ENCODE measurements around the gene ISCA1.
A peak's percentile ranks its signal among the peaks of the same experiment; 100 is the strongest.

Gene ISCA1

DNA sequence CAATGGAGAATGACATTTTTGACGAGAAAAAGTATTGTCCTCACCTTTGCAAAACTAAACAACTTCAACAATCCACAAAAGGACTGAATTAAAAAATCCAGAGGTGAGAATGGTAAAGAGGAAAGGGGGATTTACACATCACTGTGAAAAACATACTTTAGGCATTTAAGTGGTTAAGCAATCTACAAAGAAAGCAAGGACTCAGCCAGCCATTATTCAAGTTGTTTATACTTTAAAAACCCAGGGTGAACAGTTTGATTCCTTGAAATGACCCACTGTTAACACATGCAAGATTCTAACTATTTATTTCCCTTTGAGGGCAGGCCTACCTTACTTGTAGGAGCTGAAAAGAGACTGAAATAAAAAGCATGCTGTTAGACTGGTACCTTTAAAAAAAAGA is 42.6 kb upstream of the ISCA1 start:
- no peak for ATAC-seq
- no peak for TF ChIP-seq ZFP30 (CRISPR knock-in tag; IDR thresholded peaks at IDR 0.05)
- TF ChIP-seq GLIS3 (CRISPR knock-in tag; IDR thresholded peaks at IDR 0.05), result no peak
- TF ChIP-seq ESRRG (CRISPR knock-in tag; IDR thresholded peaks at IDR 0.05), result no peak
- TF ChIP-seq, protein P1, sequence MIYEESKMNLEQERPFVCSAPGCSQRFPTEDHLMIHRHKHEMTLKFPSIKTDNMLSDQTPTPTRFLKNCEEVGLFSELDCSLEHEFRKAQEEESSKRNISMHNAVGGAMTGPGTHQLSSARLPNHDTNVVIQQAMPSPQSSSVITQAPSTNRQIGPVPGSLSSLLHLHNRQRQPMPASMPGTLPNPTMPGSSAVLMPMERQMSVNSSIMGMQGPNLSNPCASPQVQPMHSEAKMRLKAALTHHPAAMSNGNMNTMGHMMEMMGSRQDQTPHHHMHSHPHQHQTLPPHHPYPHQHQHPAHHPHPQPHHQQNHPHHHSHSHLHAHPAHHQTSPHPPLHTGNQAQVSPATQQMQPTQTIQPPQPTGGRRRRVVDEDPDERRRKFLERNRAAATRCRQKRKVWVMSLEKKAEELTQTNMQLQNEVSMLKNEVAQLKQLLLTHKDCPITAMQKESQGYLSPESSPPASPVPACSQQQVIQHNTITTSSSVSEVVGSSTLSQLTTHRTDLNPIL (CRISPR knock-in tag; IDR thresholded peaks at IDR 0.05; ENCODE audit: low read depth), result no peak
- TF ChIP-seq CSDC2 (CRISPR knock-in tag; IDR thresholded peaks at IDR 0.05), result no peak
- no peak for TF ChIP-seq PPARA (CRISPR knock-in tag; IDR thresholded peaks at IDR 0.05; ENCODE audit: borderline replicate concordance)
- no peak for TF ChIP-seq ZNF70 (CRISPR knock-in tag; IDR thresholded peaks at IDR 0.05)
- TF ChIP-seq, protein P2, sequence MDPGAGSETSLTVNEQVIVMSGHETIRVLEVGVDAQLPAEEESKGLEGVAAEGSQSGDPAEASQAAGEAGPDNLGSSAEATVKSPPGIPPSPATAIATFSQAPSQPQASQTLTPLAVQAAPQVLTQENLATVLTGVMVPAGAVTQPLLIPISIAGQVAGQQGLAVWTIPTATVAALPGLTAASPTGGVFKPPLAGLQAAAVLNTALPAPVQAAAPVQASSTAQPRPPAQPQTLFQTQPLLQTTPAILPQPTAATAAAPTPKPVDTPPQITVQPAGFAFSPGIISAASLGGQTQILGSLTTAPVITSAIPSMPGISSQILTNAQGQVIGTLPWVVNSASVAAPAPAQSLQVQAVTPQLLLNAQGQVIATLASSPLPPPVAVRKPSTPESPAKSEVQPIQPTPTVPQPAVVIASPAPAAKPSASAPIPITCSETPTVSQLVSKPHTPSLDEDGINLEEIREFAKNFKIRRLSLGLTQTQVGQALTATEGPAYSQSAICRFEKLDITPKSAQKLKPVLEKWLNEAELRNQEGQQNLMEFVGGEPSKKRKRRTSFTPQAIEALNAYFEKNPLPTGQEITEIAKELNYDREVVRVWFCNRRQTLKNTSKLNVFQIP (CRISPR knock-in tag; IDR thresholded peaks at IDR 0.05; ENCODE audit: borderline replicate concordance, low read depth), result no peak
- TF ChIP-seq TOX (CRISPR knock-in tag; IDR thresholded peaks at IDR 0.05; ENCODE audit: borderline replicate concordance), result no peak
- TF ChIP-seq TCF4 (CRISPR knock-in tag; IDR thresholded peaks at IDR 0.05; ENCODE audit: borderline replicate concordance), result no peak
- no peak for TF ChIP-seq RARB (CRISPR knock-in tag; IDR thresholded peaks at IDR 0.05)
- TF ChIP-seq, protein P3, sequence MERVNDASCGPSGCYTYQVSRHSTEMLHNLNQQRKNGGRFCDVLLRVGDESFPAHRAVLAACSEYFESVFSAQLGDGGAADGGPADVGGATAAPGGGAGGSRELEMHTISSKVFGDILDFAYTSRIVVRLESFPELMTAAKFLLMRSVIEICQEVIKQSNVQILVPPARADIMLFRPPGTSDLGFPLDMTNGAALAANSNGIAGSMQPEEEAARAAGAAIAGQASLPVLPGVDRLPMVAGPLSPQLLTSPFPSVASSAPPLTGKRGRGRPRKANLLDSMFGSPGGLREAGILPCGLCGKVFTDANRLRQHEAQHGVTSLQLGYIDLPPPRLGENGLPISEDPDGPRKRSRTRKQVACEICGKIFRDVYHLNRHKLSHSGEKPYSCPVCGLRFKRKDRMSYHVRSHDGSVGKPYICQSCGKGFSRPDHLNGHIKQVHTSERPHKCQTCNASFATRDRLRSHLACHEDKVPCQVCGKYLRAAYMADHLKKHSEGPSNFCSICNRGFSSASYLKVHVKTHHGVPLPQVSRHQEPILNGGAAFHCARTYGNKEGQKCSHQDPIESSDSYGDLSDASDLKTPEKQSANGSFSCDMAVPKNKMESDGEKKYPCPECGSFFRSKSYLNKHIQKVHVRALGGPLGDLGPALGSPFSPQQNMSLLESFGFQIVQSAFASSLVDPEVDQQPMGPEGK (CRISPR knock-in tag; IDR thresholded peaks at IDR 0.05; ENCODE audit: borderline replicate concordance), result no peak

DNA sequence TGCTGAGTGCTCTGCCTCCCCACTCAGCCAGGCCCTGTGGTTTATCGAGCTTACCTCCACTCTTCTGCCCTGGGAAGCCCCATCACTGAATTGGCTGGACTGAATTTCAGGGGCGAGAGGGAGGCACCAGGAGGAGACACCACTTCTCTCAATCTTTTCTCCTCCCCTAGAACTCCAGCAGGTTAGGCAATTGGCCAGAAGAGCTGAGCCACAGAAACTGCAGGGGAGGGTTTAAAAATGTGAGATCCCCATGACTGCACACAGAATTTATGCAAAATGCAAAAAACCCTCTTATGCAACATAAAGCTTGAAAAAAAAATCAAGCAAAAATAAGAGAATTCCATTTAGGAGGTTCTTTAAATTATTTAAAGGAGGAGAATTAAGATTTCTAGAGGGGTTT is 42.0 kb upstream of the ISCA1 start:
- ATAC-seq, result no peak
- TF ChIP-seq, protein P4, sequence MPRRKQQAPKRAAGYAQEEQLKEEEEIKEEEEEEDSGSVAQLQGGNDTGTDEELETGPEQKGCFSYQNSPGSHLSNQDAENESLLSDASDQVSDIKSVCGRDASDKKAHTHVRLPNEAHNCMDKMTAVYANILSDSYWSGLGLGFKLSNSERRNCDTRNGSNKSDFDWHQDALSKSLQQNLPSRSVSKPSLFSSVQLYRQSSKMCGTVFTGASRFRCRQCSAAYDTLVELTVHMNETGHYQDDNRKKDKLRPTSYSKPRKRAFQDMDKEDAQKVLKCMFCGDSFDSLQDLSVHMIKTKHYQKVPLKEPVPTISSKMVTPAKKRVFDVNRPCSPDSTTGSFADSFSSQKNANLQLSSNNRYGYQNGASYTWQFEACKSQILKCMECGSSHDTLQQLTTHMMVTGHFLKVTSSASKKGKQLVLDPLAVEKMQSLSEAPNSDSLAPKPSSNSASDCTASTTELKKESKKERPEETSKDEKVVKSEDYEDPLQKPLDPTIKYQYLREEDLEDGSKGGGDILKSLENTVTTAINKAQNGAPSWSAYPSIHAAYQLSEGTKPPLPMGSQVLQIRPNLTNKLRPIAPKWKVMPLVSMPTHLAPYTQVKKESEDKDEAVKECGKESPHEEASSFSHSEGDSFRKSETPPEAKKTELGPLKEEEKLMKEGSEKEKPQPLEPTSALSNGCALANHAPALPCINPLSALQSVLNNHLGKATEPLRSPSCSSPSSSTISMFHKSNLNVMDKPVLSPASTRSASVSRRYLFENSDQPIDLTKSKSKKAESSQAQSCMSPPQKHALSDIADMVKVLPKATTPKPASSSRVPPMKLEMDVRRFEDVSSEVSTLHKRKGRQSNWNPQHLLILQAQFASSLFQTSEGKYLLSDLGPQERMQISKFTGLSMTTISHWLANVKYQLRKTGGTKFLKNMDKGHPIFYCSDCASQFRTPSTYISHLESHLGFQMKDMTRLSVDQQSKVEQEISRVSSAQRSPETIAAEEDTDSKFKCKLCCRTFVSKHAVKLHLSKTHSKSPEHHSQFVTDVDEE (CRISPR knock-in tag; IDR thresholded peaks at IDR 0.05), result no peak
- TF ChIP-seq OSR1 (CRISPR knock-in tag; IDR thresholded peaks at IDR 0.05) (no peak), ZC3H10 (CRISPR knock-in tag; IDR thresholded peaks at IDR 0.05) (no peak), ARNTL (CRISPR knock-in tag; IDR thresholded peaks at IDR 0.05; ENCODE audit: borderline replicate concordance, low read depth) (no peak), TOX (CRISPR knock-in tag; IDR thresholded peaks at IDR 0.05; ENCODE audit: borderline replicate concordance) (no peak), TCF4 (CRISPR knock-in tag; IDR thresholded peaks at IDR 0.05; ENCODE audit: borderline replicate concordance) (no peak), PPARA (CRISPR knock-in tag; IDR thresholded peaks at IDR 0.05; ENCODE audit: borderline replicate concordance) (no peak)
- TF ChIP-seq, protein P2 (CRISPR knock-in tag; IDR thresholded peaks at IDR 0.05; ENCODE audit: borderline replicate concordance, low read depth), result no peak

DNA sequence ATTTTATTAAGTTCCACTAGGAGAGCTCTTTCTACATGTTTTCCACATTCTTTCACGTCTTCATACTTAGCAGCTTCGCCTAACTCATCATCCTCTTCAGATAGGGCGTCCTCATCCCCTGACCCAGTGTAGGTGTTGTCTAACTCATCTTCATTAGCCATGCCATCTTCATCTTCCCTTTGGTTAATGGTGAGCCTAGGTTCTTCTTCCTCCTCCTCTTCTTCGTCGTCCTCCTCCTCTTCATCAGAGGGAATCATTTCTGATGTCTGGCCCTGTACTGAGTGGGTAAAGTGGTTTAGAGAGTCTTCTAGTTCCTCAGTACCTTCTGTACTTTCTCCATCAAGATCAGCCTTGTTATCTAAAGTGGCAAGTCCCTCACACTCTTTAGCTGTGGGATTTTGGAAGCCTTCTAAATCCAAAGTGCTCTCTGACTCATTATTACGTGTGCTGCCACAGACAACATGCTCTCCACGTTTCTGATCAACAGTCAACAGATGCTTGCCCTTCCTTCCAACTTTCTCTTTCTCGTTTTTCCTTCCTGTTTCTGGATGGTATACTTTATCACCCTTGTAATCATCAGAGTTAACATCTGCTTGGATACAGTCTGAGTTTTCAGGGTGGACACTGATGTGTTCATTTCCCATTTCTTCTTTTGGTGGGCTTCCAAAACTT is 40.8 kb upstream of the ISCA1 start:
- ATAC-seq, result peak; percentile 50
- TF ChIP-seq ARNTL (CRISPR knock-in tag; IDR thresholded peaks at IDR 0.05; ENCODE audit: borderline replicate concordance, low read depth) (no peak), PPARA (CRISPR knock-in tag; IDR thresholded peaks at IDR 0.05; ENCODE audit: borderline replicate concordance) (no peak), ZNF70 (CRISPR knock-in tag; IDR thresholded peaks at IDR 0.05) (no peak), ZC3H10 (CRISPR knock-in tag; IDR thresholded peaks at IDR 0.05) (no peak), OSR1 (CRISPR knock-in tag; IDR thresholded peaks at IDR 0.05) (no peak), GLIS3 (CRISPR knock-in tag; IDR thresholded peaks at IDR 0.05) (no peak), RARB (CRISPR knock-in tag; IDR thresholded peaks at IDR 0.05) (no peak), CSDC2 (CRISPR knock-in tag; IDR thresholded peaks at IDR 0.05) (no peak), BACH2 (CRISPR knock-in tag; IDR thresholded peaks at IDR 0.05; ENCODE audit: borderline replicate concordance) (no peak), SNAI2 (CRISPR knock-in tag; IDR thresholded peaks at IDR 0.05) (no peak), ZNF565 (CRISPR knock-in tag; conservative IDR thresholded peaks at IDR 0.05; ENCODE audit: low read depth) (no peak), TOX (CRISPR knock-in tag; IDR thresholded peaks at IDR 0.05; ENCODE audit: borderline replicate concordance) (no peak), ESRRG (CRISPR knock-in tag; IDR thresholded peaks at IDR 0.05) (no peak), ISL1 (CRISPR knock-in tag; IDR thresholded peaks at IDR 0.05) (no peak), ZFP30 (CRISPR knock-in tag; IDR thresholded peaks at IDR 0.05) (no peak)
- TF ChIP-seq, protein P5, sequence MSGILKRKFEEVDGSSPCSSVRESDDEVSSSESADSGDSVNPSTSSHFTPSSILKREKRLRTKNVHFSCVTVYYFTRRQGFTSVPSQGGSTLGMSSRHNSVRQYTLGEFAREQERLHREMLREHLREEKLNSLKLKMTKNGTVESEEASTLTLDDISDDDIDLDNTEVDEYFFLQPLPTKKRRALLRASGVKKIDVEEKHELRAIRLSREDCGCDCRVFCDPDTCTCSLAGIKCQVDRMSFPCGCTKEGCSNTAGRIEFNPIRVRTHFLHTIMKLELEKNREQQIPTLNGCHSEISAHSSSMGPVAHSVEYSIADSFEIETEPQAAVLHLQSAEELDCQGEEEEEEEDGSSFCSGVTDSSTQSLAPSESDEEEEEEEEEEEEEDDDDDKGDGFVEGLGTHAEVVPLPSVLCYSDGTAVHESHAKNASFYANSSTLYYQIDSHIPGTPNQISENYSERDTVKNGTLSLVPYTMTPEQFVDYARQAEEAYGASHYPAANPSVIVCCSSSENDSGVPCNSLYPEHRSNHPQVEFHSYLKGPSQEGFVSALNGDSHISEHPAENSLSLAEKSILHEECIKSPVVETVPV (CRISPR knock-in tag; IDR thresholded peaks at IDR 0.05), result no peak
- TF ChIP-seq, protein P2 (CRISPR knock-in tag; IDR thresholded peaks at IDR 0.05; ENCODE audit: borderline replicate concordance, low read depth), result no peak
- TF ChIP-seq, protein P1 (CRISPR knock-in tag; IDR thresholded peaks at IDR 0.05; ENCODE audit: low read depth), result no peak

All from SK-N-SH treated with all-trans-retinoic acid at 6 μM for 48 hours (cell line).